K562 (cell line): Measurements from ENCODE around the gene FBXO4. TPM values are rescaled to one million over a fixed set of nuclear protein-coding genes. Genes with fewer than 3 reads are reported as not detected.

ENCODE experiments used
- CEBPB ChIP-seq: fragments of 450-650 bp; IDR thresholded peaks from 2 replicates; pipeline ENCODE4 v1.6.1; 2016; ENCODE audit warnings: missing genetic modification characterization, missing compliant biosample characterization
- MAFK ChIP-seq: IDR thresholded peaks from 2 replicates; pipeline ENCODE4 v1.6.1; 2011; ENCODE audit warnings: low read length, improper control_type of control experiment
- MECOM ChIP-seq: fragments of 250-450 bp; sonication (Bioruptor Pico); IDR thresholded peaks from 2 replicates; pipeline ENCODE4 v1.8.0; 2022; ENCODE audit warnings: inconsistent platforms
- MLLT1 ChIP-seq, 2 experiments: fragments of 450-650 bp; IDR thresholded peaks; 2 replicates each; pipeline ENCODE4 v1.6.1; 2016
- MLX ChIP-seq, 2 experiments: fragments of 450-650 bp in 1 of 2; sonication (generic) in 1 of 2; formaldehyde crosslinking; conservative IDR thresholded peaks; 2 replicates each; pipeline versions ENCODE4 v1.4.0 to v1.8.1; 2020 to 2022; ENCODE audit warnings: mild to moderate bottlenecking in 1 of 2, missing genetic modification reagents in 1 of 2
- NBN ChIP-seq: fragments of 450-650 bp; IDR thresholded peaks from 2 replicates; pipeline ENCODE4 v1.6.1; 2016; ENCODE audit warnings: low read depth, mild to moderate bottlenecking
- POLR2B ChIP-seq: fragments of 450-650 bp; IDR thresholded peaks from 2 replicates; pipeline ENCODE4 v1.6.1; 2018; ENCODE audit warnings: low read depth; ENCODE audit not compliant: partially characterized antibody
- PTRF ChIP-seq: fragments of 450-650 bp; IDR thresholded peaks from 2 replicates; pipeline ENCODE4 v1.6.1; 2016; ENCODE audit warnings: mild to moderate bottlenecking, missing genetic modification characterization, missing compliant biosample characterization
- RB1 ChIP-seq: fragments of 450-650 bp; IDR thresholded peaks from 2 replicates; pipeline ENCODE4 v1.6.1; 2017; ENCODE audit warnings: low read depth, mild to moderate bottlenecking
- RNF219 ChIP-seq: fragments of 250-450 bp; sonication (Bioruptor Pico); IDR thresholded peaks from 2 replicates; pipeline ENCODE4 v1.5.0; 2022; ENCODE audit warnings: mild to moderate bottlenecking
- SIX5 ChIP-seq, 2 experiments: IDR thresholded peaks; 2 replicates each; pipeline ENCODE4 v1.6.1; 2011; ENCODE audit warnings: low read length in 2 of 2, borderline replicate concordance in 1 of 2, low read depth in 1 of 2, mild to moderate bottlenecking in 1 of 2, moderate library complexity in 1 of 2; ENCODE audit not compliant: insufficient read depth in 1 of 2
- SMARCA5 ChIP-seq: fragments of 450-650 bp; IDR thresholded peaks from 2 replicates; pipeline ENCODE4 v1.6.1; 2016
- SP2 ChIP-seq: IDR thresholded peaks from 2 replicates; pipeline ENCODE4 v1.6.1; 2011; ENCODE audit warnings: mild to moderate bottlenecking, low read depth, low read length, moderate library complexity; ENCODE audit not compliant: poor library complexity, severe bottlenecking; ENCODE audit errors: extremely low read depth
- SRSF7 ChIP-seq: fragments of 200-400 bp; formaldehyde crosslinking; optimal IDR thresholded peaks from 2 replicates; pipeline ENCODE3; 2017; ENCODE audit warnings: mild to moderate bottlenecking, low read depth, low read length
- TAF9B ChIP-seq: fragments of 450-650 bp; IDR thresholded peaks from 2 replicates; pipeline ENCODE4 v1.6.1; 2018; ENCODE audit warnings: mild to moderate bottlenecking; ENCODE audit not compliant: partially characterized antibody
- TARDBP ChIP-seq: fragments of 450-650 bp; IDR thresholded peaks from 2 replicates; pipeline ENCODE4 v1.6.1; 2016
- THAP7 ChIP-seq: fragments of 250-450 bp; sonication (Bioruptor Pico); IDR thresholded peaks from 2 replicates; pipeline ENCODE4 v1.5.0; 2021
- TOE1 ChIP-seq, 2 experiments: fragments of 450-650 bp in 1 of 2; sonication (generic) in 1 of 2; formaldehyde crosslinking in 1 of 2; IDR thresholded peaks; 2 replicates each; pipeline versions ENCODE4 v1.7.1 to v1.8.0; 2016 to 2022; ENCODE audit warnings: borderline replicate concordance in 2 of 2, mild to moderate bottlenecking in 2 of 2, antibody characterized with exemption in 1 of 2, inconsistent platforms in 1 of 2, low read depth in 1 of 2, missing genetic modification reagents in 1 of 2, moderate library complexity in 1 of 2
- ZBTB17 ChIP-seq: fragments of 450-650 bp; formaldehyde crosslinking; IDR thresholded peaks from 2 replicates; pipeline ENCODE4 v1.4.0; 2020; ENCODE audit warnings: mild to moderate bottlenecking
- ZFX ChIP-seq: sonication (generic); formaldehyde crosslinking; IDR thresholded peaks from 2 replicates; pipeline ENCODE4 v1.8.0; 2022; ENCODE audit warnings: mild to moderate bottlenecking, missing genetic modification reagents, moderate library complexity
- ZKSCAN3 ChIP-seq: fragments of 250-450 bp; sonication (Bioruptor Pico); IDR thresholded peaks from 2 replicates; pipeline ENCODE4 v1.4.0; 2020
- ZNF140 ChIP-seq: fragments of 250-450 bp; sonication (Bioruptor Pico); IDR thresholded peaks from 2 replicates; pipeline ENCODE4 v1.8.0; 2021; ENCODE audit warnings: moderate library complexity, mild to moderate bottlenecking, inconsistent platforms
- ZNF3 ChIP-seq: fragments of 250-450 bp; sonication (Bioruptor Pico); IDR thresholded peaks from 2 replicates; pipeline ENCODE4 v1.5.0; 2021; ENCODE audit warnings: mild to moderate bottlenecking, moderate library complexity
- ZNF668 ChIP-seq: fragments of 250-450 bp; sonication (Bioruptor Pico); IDR thresholded peaks from 2 replicates; pipeline ENCODE4 v1.8.0; 2022; ENCODE audit warnings: mild to moderate bottlenecking, inconsistent platforms
- polyA plus RNA-seq, 8 experiments: library from polyadenylated mRNA; depleted of rRNA in 4 of 8; stranded (reverse) in 5 of 8; unstranded in 3 of 8; fragments of >200 nt; fragmentation: Nextera tagmentation in 2 of 8; fragmentation: Illumina TruSeq in 1 of 8; extraction: Ambion mirVana in 2 of 8; extraction: Trizol in 1 of 8; gene quantifications; 2 replicates each; pipeline versions ENCODE4 v1.2.1 to v1.2.3, GENCODE V29; 2011 to 2014; ENCODE audit warnings: inconsistent platforms in 1 of 8, missing spikeins in 1 of 8
- total RNA-seq, 7 experiments: library from RNA; depleted of rRNA in 6 of 7; stranded (reverse); fragments of >200 nt in 6 of 7; fragmentation: Illumina TruSeq in 2 of 7; extraction: Trizol in 2 of 7; gene quantifications; 2 replicates each; pipeline versions ENCODE4 v1.2.1 to v1.2.3, GENCODE V29; 2011 to 2021; ENCODE audit warnings: low replicate concordance in 1 of 7

FBXO4 gene
- total and polyA plus RNA-seq, 9 of the 15 experiments (the other 6 are each of a cell fraction or from before 2014, with no cell fraction given) = 5.9 to 33.4 (median 19.6) TPM

- TF ChIP-seq RNF219 (CRISPR knock-in tag) = no peak
- TF ChIP-seq THAP7 = peak; percentile 71; the same call in 1 of the 2 replicates
- TF ChIP-seq PTRF (tag) = no peak
- peak; percentile 83 for TF ChIP-seq POLR2B
- TF ChIP-seq ZBTB17 (CRISPR knock-in tag) = no peak; the same call in none of the 2 replicates
- TF ChIP-seq MLX (CRISPR knock-in tag; conservative IDR thresholded peaks at IDR 0.05) = peak; percentile 84 to 86; a peak in 2 of 4 replicates
- no peak for TF ChIP-seq SP2
- peak; percentile 100 for TF ChIP-seq TOE1 (IDR thresholded peaks at IDR 0.05; ENCODE audit: borderline replicate concordance)
- no peak for TF ChIP-seq TOE1 (CRISPR knock-in tag; IDR thresholded peaks at IDR 0.05; ENCODE audit: borderline replicate concordance, low read depth)
- no peak for TF ChIP-seq CEBPB
- no peak for TF ChIP-seq MECOM (CRISPR knock-in tag)
- peak; percentile 64 to 90; a peak in 3 of 4 replicates for TF ChIP-seq MLLT1 (IDR thresholded peaks at IDR 0.05)
- peak; percentile 99 for TF ChIP-seq ZFX (CRISPR knock-in tag)
- TF ChIP-seq ZNF668 = peak; percentile 36; the same call in 1 of the 2 replicates
- no peak for TF ChIP-seq ZKSCAN3 (CRISPR knock-in tag)
- TF ChIP-seq ZNF3 (CRISPR knock-in tag) = no peak
- TF ChIP-seq MAFK = no peak
- TF ChIP-seq NBN = no peak; the same call in 1 of the 2 replicates
- TF ChIP-seq RB1 = peak; percentile 87
- TF ChIP-seq TAF9B = peak; percentile 100
- TF ChIP-seq SMARCA5 = no peak
- no peak for TF ChIP-seq SIX5 (IDR thresholded peaks at IDR 0.05; ENCODE audit: borderline replicate concordance in 1 of 2, insufficient read depth in 1 of 2, low read depth in 1 of 2, low read length in 2 of 2)
- TF ChIP-seq TARDBP = no peak
- no peak for TF ChIP-seq ZNF140 (CRISPR knock-in tag)
- no peak for TF ChIP-seq SRSF7
These were observed 20.9 kb upstream of the FBXO4 start, which contains the start of gene RIMOC1 (continued) for GRCh38 chr5:41903892-41904799.
